ENCODE data around the gene NTRK2.

Gene NTRK2

DNA sequence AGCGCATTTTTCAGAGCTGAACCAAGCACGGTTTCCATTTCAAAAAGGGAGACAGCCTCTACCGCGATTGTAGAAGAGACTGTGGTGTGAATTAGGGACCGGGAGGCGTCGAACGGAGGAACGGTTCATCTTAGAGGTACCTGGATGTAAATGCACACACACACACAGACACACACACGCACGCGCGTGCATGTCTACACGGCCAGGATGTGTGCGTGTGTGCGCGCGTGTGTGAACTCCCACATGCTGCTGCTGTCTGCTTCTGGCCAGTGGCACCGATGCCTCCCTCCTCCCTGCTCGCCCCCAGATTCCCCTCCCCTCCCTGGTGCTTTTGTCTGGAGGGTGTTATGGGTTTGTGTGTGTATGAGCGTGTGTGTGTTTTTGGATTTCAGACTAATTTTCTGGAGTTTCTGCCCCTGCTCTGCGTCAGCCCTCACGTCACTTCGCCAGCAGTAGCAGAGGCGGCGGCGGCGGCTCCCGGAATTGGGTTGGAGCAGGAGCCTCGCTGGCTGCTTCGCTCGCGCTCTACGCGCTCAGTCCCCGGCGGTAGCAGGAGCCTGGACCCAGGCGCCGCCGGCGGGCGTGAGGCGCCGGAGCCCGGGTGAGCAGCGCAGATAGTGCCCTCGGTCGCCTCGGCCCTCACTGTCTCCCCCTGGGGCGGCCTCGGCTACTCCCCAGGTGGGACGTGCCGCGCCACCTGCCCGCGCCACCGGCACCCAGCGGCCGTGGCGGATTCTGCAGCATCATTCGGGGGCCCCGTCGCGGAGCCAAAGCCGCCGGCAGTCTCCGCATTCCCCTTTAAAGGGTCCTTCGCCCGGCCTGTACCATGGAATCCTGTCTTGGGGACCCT lies at the start of gene NTRK2:
TSS of gene NTRK2 (plus strand) at position 442 of the 850 bp plus-strand sequence. CDS start 1,020 bp downstream, outside the sequence.
- no peak for DNase-seq

DNA sequence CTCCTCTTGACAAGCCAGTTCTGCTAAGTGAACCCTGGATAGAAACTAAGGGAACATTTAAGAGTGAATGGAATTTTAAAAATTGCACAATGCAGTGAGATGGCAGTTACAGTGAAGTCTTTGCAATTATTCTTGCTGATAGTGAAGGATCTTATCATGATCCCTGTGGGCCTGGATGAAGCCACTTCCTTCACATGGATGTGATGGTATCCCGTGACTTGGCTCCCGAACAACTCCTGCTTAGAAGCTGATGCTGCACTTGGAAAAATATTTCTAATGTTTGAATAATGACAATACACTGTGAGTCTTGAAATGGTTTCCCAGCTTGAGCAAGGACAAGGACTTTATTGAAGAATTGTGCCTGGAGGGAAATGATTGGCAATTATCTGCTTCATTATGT lies 49.2 kb upstream of the NTRK2 start:
- DNase-seq: no peak

DNA sequence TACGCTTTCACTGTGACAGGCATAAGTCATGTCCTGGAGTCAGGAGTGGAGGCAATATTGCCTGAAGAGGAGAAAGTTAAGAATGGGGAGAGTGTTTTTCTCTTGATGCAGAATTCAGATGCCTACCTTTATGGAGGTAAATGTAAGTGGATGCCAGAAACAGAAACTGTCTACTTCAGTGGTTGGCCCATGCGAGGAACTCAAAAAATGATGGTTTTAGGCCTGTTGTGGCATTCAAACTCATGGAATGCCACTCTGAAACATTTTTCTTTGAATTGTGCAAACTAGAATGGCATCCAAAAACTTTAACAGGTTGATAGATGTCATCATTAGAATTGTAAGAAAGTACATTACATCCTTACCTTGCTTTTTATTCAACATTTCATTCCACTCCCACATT lies 47.7 kb upstream of the NTRK2 start:
- DNase-seq: no peak

DNA sequence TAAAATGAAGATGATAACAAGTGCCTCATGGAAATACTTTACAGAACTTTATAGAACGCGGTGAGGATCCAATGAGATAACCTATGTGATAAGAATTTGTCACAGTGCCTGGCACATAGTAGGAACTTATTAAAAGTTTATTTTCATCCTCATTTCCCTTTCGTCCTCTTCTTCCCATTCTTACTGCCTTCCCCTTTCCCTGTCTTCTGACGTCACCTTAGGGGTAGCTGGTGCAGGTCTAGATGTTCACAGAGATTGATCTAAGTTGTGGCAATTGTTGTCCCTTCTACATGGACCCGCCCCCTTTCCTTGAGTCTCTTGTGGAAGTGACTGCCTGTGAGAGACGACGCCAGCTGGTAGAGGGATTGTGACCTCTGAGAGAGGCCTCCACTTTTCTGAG lies 46.5 kb upstream of the NTRK2 start:
- no peak for DNase-seq

GRCh38 chr9:84636436-84636835 lies 33.1 kb upstream of the NTRK2 start:
- no peak for DNase-seq

- no peak for DNase-seq
These were observed 26.9 kb upstream of the NTRK2 start for GRCh38 chr9:84642553-84643141.

- DNase-seq: no peak
These were observed 21.8 kb upstream of the NTRK2 start for GRCh38 chr9:84647699-84648098.

DNA sequence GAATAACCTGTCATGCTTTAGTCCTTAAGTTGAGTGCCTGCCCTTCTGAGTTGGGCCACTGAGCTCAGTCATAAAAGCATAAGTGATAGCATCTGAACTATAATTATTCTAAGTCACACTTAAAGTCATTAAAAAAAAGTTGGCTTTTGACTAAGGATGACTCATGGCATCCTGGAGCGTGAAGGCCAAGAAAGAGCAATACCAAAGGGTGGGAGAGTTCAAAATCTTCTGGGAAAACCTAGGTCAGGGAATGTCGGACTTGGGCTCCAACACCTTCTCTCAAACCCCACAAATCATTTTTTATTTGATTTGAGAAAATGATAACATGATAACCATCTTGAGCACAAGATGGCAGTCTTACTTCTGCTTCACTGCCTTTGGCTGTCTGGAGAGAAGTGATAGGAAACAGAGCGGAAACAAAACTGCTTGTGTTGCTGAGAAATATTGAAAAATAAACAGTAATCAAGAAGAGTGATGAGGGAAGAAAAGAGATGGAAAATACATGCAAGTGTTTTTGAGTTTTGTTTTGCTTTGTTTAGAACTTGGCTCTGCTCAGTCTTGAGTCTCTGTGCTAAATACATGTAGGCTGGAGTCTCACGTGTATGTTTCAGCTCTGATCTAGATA lies 16.9 kb upstream of the NTRK2 start:
- DNase-seq: no peak

GRCh38 chr9:84655447-84655846 lies 14.1 kb upstream of the NTRK2 start:
- DNase-seq: no peak

- no peak for DNase-seq
These were observed 10.2 kb upstream of the NTRK2 start for GRCh38 chr9:84659313-84659712.

- DNase-seq: no peak
These were observed 9.8 kb upstream of the NTRK2 start for GRCh38 chr9:84659773-84660172.

GRCh38 chr9:84667571-84668195 lies 1.8 kb upstream of the NTRK2 start:
- DNase-seq: no peak

- peak; percentile 19 for DNase-seq
These were observed 1.1 kb upstream of the NTRK2 start for GRCh38 chr9:84668196-84669012.

DNA sequence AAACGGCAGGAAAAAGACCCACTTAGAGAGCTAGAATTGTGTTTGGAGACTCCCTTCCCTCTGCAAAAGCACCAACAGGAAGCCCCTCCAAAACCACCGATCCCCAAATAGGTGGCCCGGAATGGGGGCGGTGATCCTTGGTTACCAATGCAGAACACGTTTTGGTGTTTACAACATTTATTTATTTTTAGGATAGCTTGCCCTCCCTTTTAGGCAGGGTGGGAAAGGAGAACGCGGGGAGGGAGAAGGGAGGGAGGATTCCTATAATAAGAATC lies 579 bp upstream of the NTRK2 start:
- DNase-seq: no peak

DNA sequence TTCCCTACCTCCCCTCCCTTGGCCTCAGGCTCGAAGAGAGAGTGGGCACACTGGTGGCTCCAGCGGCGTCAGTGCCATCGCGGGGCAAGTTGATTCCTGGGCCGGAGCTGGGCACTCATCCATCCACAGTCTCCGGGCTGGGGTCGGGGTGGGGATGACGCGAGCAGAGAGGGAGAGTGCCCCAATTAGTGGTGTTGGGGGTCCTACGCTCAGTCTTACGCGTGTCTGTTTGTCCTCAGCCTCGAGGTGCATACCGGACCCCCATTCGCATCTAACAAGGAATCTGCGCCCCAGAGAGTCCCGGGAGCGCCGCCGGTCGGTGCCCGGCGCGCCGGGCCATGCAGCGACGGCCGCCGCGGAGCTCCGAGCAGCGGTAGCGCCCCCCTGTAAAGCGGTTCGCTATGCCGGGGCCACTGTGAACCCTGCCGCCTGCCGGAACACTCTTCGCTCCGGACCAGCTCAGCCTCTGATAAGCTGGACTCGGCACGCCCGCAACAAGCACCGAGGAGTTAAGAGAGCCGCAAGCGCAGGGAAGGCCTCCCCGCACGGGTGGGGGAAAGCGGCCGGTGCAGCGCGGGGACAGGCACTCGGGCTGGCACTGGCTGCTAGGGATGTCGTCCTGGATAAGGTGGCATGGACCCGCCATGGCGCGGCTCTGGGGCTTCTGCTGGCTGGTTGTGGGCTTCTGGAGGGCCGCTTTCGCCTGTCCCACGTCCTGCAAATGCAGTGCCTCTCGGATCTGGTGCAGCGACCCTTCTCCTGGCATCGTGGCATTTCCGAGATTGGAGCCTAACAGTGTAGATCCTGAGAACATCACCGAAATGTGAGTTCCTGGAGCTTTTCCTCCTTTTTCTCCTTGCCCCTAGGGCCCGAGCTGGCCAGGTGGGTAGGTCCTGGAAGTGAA lies 861 bp downstream of the NTRK2 start:
- DNase-seq: no peak

DNA sequence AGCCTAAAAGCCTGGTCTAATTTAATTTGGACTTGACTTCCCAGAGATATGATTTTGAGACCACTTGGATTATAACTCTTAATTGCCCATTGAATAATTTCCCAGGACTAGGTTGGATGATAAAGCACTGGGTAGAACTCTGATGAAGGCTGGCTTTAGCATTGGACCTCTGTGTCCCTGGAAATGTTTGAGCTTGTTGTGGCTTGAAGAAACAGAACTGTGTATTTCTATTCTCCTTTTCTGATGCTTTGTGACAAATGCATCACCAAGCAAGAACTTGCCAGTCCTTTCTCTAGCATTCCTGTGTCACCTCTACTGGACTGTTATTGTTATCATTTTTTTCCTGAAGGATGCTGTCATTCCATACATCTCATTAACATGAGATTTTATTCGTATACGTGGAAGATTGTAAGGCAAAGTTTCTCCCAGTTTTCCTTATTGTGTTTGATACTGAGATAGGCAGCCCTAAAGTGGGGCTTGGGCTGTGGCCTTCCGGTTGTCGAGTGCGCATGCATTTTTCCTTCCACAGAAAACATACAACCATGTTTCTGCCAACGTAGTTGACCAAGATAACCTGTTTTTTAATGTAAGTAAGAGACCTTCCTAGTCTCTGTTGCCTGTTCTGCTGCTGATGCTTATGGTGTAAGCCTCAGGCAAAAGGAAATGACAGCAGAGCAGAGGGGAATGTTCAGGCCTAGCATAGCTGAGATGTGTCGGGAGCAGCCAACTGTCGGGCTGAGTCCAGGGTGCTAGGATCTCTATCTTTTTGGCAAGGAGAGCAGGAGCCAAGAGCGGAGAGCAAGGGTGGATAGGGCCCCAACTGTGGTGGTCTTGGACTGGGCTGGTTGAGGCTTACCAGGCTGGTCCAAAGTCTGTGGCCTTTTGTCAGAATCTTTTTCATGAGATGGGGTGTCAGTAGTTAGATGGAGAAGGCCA lies 2.3 kb downstream of the NTRK2 start:
- DNase-seq: no peak

- DNase-seq: no peak
These were observed 4.3 kb downstream of the NTRK2 start for GRCh38 chr9:84673806-84674205.

DNA sequence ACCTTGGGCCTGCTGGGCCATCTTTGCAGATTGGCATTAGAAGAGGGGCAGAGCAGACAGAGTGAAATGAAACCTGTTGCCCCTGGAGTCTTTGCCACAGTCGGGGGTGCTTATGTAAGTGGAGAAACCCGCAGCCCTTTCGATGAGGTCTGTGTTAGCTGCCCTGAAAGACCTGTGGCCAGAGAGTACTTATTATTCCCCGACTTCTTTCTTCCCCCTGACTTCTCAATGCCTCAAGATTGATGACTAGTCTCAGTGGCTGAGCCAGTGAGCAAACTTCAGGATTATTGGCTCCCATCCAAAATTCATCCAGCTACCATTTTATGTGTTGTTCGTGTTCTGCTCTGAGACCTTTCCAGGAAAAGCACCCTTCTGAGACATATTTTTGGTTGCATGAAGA lies 7.6 kb downstream of the NTRK2 start:
- no peak for DNase-seq

DNA sequence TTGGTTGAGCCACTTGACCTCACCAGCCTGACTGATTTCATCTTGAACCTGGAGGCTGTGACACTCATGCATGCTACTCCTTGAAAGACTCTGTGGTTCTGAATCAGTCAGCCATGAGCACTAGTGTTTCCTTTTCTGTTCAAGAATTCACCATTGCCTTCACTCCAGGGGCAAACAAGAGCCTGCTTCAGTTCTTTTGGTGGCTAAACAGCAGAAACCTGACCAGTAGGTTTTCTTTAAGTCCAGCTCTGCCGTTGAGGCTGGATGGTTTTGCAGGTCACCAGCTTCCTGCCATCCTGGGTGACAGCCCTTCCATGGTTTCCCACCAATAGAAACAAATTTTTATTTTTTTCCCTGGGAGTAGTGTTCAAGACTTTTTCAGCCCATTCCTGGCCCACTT lies 10.0 kb downstream of the NTRK2 start:
- DNase-seq: no peak

DNA sequence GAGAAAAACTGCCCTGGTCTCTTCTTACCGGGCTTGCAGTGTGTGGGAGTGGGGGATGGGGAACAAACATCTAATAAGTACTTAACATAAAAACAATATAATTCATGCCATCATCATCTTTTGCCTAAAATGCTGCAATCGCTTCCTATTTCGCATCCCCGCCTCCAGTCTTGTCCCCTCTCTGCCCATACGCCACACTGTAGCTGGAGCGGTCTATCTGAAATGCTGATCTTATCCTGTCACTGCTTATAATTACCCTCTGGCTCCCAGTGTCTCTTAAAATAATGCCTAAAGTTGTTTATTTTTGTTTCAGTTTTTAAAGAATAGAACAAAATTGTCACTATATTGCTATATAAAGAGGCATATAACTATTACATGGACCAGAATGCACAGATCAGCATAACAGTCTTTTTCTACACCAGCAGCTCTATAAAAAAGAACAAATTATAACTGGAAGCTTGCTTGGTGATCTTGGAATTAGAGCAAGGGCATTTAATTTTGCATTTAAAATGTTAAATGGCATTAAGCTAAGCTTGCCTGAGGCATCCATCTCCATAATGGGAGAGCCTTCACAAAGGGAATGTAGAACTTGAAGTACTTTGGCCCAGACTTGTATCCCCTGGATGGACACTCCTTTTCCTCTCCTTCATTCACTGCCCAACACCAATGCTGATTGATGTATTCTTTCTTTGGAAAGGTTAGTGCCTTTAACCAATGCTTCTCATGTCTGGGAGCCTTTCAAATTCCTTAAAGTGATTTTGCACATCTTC lies 12.2 kb downstream of the NTRK2 start:
- no peak for DNase-seq
